Liver (tissue), 9 donors: ENCODE results near the gene VSIG4. TPM values are rescaled to one million over a fixed set of nuclear protein-coding genes. Genes with fewer than 3 reads are reported as not detected.

ENCODE experiments used
- DNase-seq: peaks from one replicate; pipeline ENCODE4 v3.0.0-alpha.2; 2017; ENCODE audit warnings: low spot score
- H3K27ac ChIP-seq, 2 donors: one replicate each; pipeline ENCODE4 v1.7.0; 2013; ENCODE audit warnings: inconsistent platforms in 2 of 2, low read length in 2 of 2, control low read depth in 1 of 2, low read depth in 1 of 2, mild to moderate bottlenecking in 1 of 2
- H3K27me3 ChIP-seq, 4 donors: one replicate each; pipeline versions ENCODE4 v1.6.1 to v1.7.0; 2013; ENCODE audit warnings: low read length in 3 of 4, inconsistent platforms in 1 of 4, mild to moderate bottlenecking in 1 of 4, moderate library complexity in 1 of 4; ENCODE audit not compliant: control insufficient read depth in 4 of 4, insufficient read depth in 4 of 4
- H3K36me3 ChIP-seq, 4 donors: one replicate each; pipeline versions ENCODE4 v1.6.1 to v1.7.0; 2013; ENCODE audit warnings: low read length in 3 of 4, mild to moderate bottlenecking in 3 of 4, low read depth in 1 of 4, moderate library complexity in 1 of 4; ENCODE audit not compliant: control insufficient read depth in 4 of 4, insufficient read depth in 3 of 4
- H3K4me1 ChIP-seq, 4 donors: one replicate each; pipeline versions ENCODE4 v1.6.1 to v1.7.0; 2013; ENCODE audit warnings: low read length in 3 of 4, mild to moderate bottlenecking in 3 of 4, moderate library complexity in 1 of 4; ENCODE audit not compliant: control insufficient read depth in 4 of 4, insufficient read depth in 4 of 4
- H3K4me3 ChIP-seq, 3 donors: one replicate each; pipeline versions ENCODE4 v1.6.1 to v1.7.0; 2013; ENCODE audit warnings: low read length in 3 of 3, control low read depth in 1 of 3, low read depth in 1 of 3, mild to moderate bottlenecking in 1 of 3
- H3K9ac ChIP-seq, 2 donors: one replicate each; pipeline ENCODE4 v1.7.0; 2013; ENCODE audit warnings: low read length in 2 of 2, mild to moderate bottlenecking in 2 of 2, moderate library complexity in 2 of 2, control low read depth in 1 of 2, low read depth in 1 of 2
- H3K9me3 ChIP-seq, 4 donors: one replicate each; pipeline versions ENCODE4 v1.6.1 to v1.7.0; 2013; ENCODE audit warnings: low read length in 3 of 4; ENCODE audit not compliant: control insufficient read depth in 4 of 4
- ATF3 ChIP-seq: IDR thresholded peaks from 2 replicates; pipeline ENCODE4 v1.6.1; 2016; ENCODE audit warnings: antibody characterized with exemption
- EGR1 ChIP-seq, 2 donors: IDR thresholded peaks; 2 replicates each; pipeline ENCODE4 v1.6.1; 2016 to 2018; ENCODE audit warnings: antibody characterized with exemption in 2 of 2, low read depth in 2 of 2
- FOXA1 ChIP-seq: IDR thresholded peaks from 2 replicates; pipeline ENCODE4 v1.6.1; 2016; ENCODE audit warnings: antibody characterized with exemption
- GABPA ChIP-seq, 2 donors: IDR thresholded peaks in 1 of 2; conservative IDR thresholded peaks in 1 of 2; 2 replicates each; pipeline ENCODE4 v1.6.1; 2016; ENCODE audit warnings: antibody characterized with exemption in 2 of 2, mild to moderate bottlenecking in 1 of 2, moderate library complexity in 1 of 2
- HNF4A ChIP-seq, 2 donors: conservative IDR thresholded peaks; 2 replicates each; pipeline ENCODE4 v1.6.1; 2016; ENCODE audit warnings: antibody characterized with exemption in 2 of 2, mild to moderate bottlenecking in 2 of 2
- HNF4G ChIP-seq: IDR thresholded peaks from 2 replicates; pipeline ENCODE4 v1.6.1; 2016; ENCODE audit warnings: antibody characterized with exemption
- RAD21 ChIP-seq, 2 donors: IDR thresholded peaks; 2 replicates each; pipeline ENCODE4 v1.6.1; 2016; ENCODE audit warnings: antibody characterized with exemption in 2 of 2, mild to moderate bottlenecking in 2 of 2
- REST ChIP-seq: IDR thresholded peaks from 2 replicates; pipeline ENCODE4 v1.6.1; 2016; ENCODE audit warnings: antibody characterized with exemption, mild to moderate bottlenecking
- RXRA ChIP-seq, 2 donors: IDR thresholded peaks; 2 replicates each; pipeline ENCODE4 v1.6.1; 2017 to 2018; ENCODE audit warnings: antibody characterized with exemption in 2 of 2, mild to moderate bottlenecking in 1 of 2
- SP1 ChIP-seq: IDR thresholded peaks from 2 replicates; pipeline ENCODE4 v1.6.1; 2018; ENCODE audit warnings: antibody characterized with exemption, mild to moderate bottlenecking
- YY1 ChIP-seq: IDR thresholded peaks from 2 replicates; pipeline ENCODE4 v1.6.1; 2016; ENCODE audit warnings: antibody characterized with exemption, mild to moderate bottlenecking
- ZBTB33 ChIP-seq: IDR thresholded peaks from 2 replicates; pipeline ENCODE4 v1.6.1; 2016; ENCODE audit warnings: antibody characterized with exemption
- WGBS: extraction: QIAGEN DNeasy Blood & Tissue Kit; methylation state at CpG from one replicate; pipeline ENCODE4 v1.1.7; 2013; 5-methylcytosine and 5-hydroxymethylcytosine counted together
- polyA plus RNA-seq, 2 donors: library from polyadenylated mRNA; stranded (reverse) in 1 of 2; unstranded in 1 of 2; fragments of 200-250 nt in 1 of 2; fragments of >200 nt in 1 of 2; fragmentation: Nextera tagmentation in 1 of 2; extraction: Ambion mirVana in 1 of 2; gene quantifications; one replicate each; pipeline versions ENCODE4 v1.2.1 to v1.2.3, GENCODE V29; 2013 to 2015
- total RNA-seq, 2 donors: library from RNA; depleted of rRNA; stranded (reverse); fragments of >200 nt; gene quantifications; one replicate each; pipeline ENCODE4 v1.2.3, GENCODE V29; 2014
- TF ChIP-seq, protein P1 (sequence below): fragments of 150-350 bp; IDR thresholded peaks from 2 replicates; pipeline ENCODE4 v1.5.1; 2017; ENCODE audit warnings: improper control_type of control experiment, low read depth, low read length; ENCODE audit not compliant: missing input control
- TF ChIP-seq, protein P2 (sequence below): IDR thresholded peaks from 2 replicates; pipeline ENCODE4 v1.6.1; 2016; ENCODE audit warnings: antibody characterized with exemption
- donor health status: healthy.
- donor health status: healthy.
- donor health status: healthy.
- donor health status: healthy.
- donor health status: healthy.

The VSIG4 gene
- total and polyA plus RNA-seq, 4 donors = 16.7 to 38.9 (median 36.3) TPM

- no peaks in the 10 kb centered on the region for H3K9me3 ChIP-seq
- no peak for DNase-seq
- H3K36me3 ChIP-seq = no peaks in the 10 kb centered on the region
- H3K27me3 ChIP-seq = no peaks in the 10 kb centered on the region
- H3K4me1 ChIP-seq = peaks cover 0 to 3% (median 0%) of the 10 kb centered on the region in 4 donors
- WGBS = 77% methylated on average over 2 of the region's 2 CpGs
- H3K27ac ChIP-seq = peak overlapping the region; percentile 26 to 31
- no peak overlapping the region for H3K9ac ChIP-seq
- no peak overlapping the region for H3K4me3 ChIP-seq
- TF ChIP-seq GABPA (IDR thresholded peaks at IDR 0.05 in 1 of 2, conservative IDR thresholded peaks at IDR 0.05 in 1 of 2) = no peak
- TF ChIP-seq RAD21 (IDR thresholded peaks at IDR 0.05) = no peak
- TF ChIP-seq, protein P1, sequence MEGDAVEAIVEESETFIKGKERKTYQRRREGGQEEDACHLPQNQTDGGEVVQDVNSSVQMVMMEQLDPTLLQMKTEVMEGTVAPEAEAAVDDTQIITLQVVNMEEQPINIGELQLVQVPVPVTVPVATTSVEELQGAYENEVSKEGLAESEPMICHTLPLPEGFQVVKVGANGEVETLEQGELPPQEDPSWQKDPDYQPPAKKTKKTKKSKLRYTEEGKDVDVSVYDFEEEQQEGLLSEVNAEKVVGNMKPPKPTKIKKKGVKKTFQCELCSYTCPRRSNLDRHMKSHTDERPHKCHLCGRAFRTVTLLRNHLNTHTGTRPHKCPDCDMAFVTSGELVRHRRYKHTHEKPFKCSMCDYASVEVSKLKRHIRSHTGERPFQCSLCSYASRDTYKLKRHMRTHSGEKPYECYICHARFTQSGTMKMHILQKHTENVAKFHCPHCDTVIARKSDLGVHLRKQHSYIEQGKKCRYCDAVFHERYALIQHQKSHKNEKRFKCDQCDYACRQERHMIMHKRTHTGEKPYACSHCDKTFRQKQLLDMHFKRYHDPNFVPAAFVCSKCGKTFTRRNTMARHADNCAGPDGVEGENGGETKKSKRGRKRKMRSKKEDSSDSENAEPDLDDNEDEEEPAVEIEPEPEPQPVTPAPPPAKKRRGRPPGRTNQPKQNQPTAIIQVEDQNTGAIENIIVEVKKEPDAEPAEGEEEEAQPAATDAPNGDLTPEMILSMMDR = no peak
- no peak for TF ChIP-seq SP1
- TF ChIP-seq HNF4A (conservative IDR thresholded peaks at IDR 0.05) = no peak
- TF ChIP-seq FOXA1 = no peak
- no peak for TF ChIP-seq HNF4G
Observed at GRCh38 chrX:66014084-66014483, 25.8 kb downstream of the VSIG4 start.

DNA sequence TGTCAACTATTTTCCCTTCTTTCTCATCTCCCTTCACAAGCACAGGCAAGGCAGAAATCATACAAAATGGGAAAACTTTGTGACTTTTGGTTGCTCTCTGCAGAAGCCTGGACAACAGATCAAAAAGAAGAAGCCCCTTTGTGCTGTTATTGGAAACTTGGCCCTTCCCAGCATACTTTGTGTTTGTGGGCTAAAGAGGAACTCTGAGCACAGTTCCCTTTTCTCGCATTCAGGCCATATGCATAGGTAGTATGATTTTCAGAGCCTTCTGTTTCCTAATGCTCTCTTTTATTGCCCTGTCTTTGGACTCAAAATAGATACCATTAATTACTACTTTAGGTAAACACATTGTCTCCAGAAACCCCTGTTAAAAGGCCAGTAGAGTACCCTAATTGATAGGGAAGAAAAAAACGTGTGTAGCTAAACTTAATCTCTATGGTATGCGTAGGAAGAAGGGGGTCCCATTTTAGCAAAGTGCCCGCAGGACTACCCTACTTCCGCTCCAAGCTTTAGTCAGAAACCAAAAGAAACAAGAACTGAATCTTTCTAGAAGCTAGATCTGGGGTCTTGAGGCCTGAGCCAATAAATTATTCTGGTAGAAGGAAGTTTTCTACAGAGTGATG lies 26.6 kb downstream of the VSIG4 start:
- H3K36me3 ChIP-seq = no peaks in the 10 kb centered on the region
- H3K9ac ChIP-seq = no peak overlapping the region
- no peak for DNase-seq
- TF ChIP-seq YY1 (no peak), ATF3 (no peak), REST (no peak), RXRA (IDR thresholded peaks at IDR 0.05) (no peak), SP1 (no peak), FOXA1 (no peak), ZBTB33 (no peak), EGR1 (IDR thresholded peaks at IDR 0.05; ENCODE audit: low read depth in 2 of 2) (no peak)
- TF ChIP-seq, protein P2, sequence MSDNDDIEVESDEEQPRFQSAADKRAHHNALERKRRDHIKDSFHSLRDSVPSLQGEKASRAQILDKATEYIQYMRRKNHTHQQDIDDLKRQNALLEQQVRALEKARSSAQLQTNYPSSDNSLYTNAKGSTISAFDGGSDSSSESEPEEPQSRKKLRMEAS = no peak
- H3K27ac ChIP-seq = peak overlapping the region in 1 of 2 donors; percentile 54
- no peak overlapping the region for H3K4me3 ChIP-seq
- no peaks in the 10 kb centered on the region for H3K27me3 ChIP-seq
- no peaks in the 10 kb centered on the region for H3K9me3 ChIP-seq
- 76% methylated on average over 5 of the region's 5 CpGs for WGBS
- H3K4me1 ChIP-seq = peaks cover 0 to 3% (median 0%) of the 10 kb centered on the region in 4 donors
